Measurements from ENCODE around the gene MFNG.
A peak's percentile ranks its signal among the peaks of the same experiment; 100 is the strongest.
"Not testable (repeated sequence)": the region's sequence is repeated elsewhere in the genome, so short reads cannot be mapped to it uniquely, and the experiment has no call there.

MFNG gene

DNA sequence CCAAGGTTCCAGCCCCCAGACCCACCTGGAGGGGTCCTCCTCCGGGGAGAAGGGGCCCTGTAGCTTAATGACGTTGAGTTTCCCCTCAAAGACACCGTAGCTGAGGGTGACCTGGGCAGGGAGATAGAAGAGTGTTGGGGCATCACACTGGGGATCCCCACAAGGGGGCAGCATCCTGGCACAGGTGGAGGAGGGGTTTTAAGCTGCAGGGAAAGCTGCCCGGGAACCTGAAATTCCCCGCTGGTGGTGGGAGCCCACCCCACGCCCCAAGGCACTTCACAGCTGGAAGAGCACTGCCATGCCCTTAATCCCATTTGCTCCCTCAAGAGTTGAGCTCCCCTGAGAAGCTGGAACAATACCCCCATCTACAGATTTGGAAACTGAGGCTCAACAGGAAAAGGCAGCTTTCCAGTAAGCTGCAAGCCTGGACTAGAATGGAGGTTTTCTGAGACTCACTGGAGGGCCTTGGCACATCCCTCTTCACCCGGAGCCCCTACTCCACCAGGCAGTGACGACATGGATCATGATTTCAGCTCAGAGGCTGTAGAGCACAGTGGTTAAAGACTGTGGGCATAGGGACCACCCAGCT is 13.7 kb downstream of the MFNG start:
- DNase-seq = no peak

DNA sequence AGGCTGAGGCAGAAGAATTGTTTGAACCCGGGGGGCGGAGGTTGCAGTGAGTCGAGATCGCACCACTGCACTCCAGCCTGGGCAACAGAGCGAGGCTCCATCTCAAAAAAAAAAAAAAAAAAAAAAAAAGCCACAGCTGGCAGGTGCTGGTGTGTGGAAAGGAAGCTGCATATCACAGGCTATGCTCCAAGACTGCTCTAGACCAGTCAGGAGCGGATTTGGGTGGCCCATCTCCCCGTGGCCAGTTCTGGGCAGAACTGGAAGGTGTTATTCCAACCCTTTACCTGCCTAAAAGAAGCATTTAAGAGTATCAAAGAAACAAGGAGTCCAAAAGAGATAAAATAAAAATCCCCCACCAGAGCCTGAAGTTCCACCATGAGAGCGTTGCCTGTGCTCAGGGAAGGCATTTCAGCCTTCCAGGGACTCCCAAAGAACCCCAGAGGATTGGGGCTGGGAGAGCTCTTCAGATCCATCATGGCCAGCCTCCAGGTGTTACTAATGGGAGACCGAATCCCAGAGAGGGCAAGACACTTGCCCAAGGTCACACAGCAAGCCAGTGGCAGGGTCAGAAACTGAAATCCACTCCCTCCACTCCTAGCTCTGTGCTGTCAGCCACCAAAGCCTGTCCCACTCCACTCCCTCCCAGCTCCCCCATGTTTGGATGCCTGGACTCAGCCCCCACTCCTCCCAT is 14.3 kb downstream of the MFNG start:
- DNase-seq = no peak

GRCh38 chr22:37470087-37470445 is 16.1 kb downstream of the MFNG start:
- peak; percentile 68 for DNase-seq

- no peak for DNase-seq
Measured at GRCh38 chr22:37469416-37470086, 16.6 kb downstream of the MFNG start.

DNA sequence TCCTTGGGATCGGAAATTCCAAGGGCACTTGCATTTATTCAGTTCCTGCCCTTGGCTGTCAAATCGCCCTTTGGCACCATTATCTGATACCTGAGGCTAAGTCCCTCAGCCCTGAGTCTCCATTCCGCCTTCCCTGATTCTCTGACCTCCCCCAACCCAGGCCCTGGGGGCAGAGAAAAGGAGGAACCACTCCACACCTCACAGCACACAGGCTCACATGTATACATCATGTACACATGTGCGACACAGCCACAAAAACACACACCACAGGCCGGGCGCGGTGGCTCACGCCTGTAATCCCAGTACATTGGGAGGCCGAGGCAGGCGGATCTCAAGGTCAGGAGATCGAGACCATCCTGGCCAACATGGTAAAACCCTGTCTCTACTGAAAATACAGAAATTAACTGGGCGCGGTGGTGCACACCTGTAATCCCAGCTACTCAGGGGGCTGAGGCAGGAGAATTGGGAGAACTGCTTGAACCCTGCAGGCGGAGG is 17.9 kb downstream of the MFNG start:
- not testable (repeated sequence) for DNase-seq

DNA sequence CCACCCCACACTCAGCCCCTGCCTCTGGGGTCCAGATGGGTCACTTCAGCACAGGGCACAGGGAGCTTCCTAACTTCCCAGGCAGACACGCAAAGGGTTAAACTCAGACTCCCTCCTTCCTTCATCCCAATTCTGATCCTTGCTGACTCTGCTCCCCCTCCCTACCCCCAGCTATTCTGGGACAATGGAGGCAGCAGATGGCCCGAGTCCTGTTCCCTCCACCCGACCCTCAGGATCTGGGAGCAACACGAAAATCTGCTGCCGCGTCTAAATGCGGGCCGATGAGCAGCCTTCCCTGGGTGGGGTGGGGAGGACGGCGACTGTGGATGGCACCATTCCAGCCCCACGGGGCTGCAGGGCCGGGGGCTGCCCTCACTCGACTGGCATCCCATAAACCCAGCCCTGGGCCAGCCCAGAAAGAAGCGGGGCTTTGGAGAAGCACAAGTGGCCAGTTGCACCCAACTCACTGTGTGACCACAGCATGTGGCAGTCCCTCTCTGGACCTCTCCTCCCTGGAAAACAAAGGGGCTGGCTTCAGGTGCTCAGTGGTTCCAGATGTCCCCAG is 18.7 kb downstream of the MFNG start:
- no peak for DNase-seq

DNA sequence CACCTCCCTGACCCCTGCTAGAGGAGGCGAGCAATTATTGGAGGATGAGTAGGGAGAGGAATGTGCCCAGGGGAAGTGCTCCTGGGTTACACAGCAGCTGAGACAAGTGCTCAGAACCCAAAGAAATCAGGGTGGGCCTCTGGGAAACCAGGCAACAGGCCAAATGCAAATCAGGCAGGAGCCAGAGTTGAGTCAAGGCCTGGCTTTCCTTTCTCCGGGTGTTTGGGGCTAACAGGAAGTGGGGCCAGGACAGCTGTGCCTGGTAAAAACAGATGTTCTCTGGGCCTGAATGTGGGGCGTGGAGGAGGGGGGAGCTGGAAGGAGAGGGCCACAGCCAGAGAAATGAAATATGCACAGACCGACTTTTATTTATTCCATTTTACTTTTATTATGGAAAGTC is 22.0 kb downstream of the MFNG start:
- no peak for DNase-seq

DNA sequence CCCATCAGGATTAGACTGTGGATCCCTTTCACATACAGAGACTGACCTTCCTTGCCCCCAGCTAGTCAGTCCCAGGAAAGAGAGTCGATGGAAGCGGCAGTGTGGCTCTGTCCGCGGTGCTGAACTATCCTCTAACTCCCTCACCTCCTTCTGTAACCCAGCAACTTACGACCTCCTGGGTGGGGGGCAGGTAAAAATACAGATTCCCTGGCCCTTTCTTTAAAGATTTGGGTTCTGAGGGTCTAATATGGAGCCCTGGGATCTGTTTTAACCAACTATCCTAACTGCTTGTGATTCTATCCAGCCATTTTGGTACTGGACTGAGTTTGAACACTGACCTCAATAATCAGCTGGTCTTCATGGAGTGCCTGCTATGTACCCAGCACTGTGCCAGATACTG is 23.2 kb downstream of the MFNG start:
- DNase-seq = peak; percentile 33

DNA sequence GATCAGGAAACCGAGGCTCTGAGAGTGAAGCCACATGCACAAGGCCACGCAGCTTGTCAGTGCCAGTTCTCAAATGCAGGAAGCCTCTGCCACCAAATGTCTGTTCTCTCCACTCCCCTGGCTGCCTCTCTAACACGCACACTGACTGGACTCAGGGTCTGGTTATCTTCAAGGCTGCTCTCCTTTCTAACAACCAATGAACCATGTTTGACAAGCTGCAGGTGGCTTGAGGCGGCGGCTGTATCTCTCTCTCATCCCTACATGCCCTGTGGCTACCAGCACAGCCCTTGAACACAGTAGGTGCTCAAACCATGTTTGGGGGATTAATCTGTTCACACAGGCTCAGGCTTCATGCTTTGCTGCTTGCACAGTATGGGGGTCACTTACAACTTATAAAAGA is 23.7 kb downstream of the MFNG start:
- DNase-seq = no peak

DNA sequence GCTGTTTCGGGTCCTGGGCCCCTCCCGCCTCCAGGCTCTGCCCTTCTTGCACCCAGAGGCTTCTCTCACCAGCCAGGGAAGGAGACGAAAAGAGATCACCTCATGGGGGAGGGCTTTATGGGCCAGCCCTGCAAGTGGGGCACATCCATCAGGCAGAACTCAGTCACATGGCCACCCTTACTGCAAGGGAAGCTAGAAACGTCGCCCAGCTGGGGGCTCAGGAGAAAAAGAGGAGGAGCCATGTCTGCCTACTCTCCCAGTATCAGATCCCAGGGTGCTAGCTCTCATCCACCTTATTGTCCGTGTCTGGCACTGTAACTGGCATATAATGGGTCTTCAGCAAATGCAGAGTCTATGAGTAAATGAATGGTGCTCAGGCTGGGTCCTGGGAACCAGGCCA is 24.2 kb downstream of the MFNG start:
- DNase-seq = no peak

DNA sequence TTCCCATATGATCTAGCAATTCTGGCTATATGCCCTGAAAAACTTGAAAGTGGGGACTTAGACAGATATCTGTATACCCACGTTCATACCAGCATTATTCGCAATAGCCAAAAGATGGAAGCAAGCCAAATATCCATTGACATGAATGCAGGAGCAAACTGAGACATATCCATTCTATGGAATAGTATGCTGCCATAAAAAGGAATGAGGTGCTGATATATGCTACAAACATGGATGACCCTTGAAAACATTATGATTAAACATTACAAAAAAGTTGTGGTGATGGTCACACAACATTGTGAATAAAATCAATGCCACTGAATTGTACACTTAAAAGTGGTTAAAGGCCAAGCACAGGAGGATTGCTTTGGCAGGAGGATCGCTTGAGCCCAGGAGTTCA is 25.5 kb downstream of the MFNG start:
- no peak for DNase-seq

DNA sequence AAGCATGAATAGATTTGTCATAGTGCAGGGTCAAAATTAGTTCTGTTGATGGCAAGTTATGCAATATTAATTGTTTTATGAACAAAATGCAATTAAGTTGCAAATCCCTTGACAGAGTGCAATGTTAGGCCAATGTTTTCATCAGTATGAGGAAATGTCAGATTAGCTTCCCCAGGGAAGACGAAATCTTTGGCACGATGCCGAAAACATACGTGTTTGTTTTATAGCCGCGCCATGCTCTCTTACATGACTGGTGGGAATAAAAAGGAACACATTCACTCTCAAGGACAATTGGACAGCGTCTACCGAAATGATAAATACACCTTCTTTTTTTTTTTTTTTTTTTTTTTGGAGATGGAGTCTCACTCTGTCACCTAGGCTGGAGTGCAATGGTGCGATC is 27.0 kb downstream of the MFNG start:
- DNase-seq = no peak

DNA sequence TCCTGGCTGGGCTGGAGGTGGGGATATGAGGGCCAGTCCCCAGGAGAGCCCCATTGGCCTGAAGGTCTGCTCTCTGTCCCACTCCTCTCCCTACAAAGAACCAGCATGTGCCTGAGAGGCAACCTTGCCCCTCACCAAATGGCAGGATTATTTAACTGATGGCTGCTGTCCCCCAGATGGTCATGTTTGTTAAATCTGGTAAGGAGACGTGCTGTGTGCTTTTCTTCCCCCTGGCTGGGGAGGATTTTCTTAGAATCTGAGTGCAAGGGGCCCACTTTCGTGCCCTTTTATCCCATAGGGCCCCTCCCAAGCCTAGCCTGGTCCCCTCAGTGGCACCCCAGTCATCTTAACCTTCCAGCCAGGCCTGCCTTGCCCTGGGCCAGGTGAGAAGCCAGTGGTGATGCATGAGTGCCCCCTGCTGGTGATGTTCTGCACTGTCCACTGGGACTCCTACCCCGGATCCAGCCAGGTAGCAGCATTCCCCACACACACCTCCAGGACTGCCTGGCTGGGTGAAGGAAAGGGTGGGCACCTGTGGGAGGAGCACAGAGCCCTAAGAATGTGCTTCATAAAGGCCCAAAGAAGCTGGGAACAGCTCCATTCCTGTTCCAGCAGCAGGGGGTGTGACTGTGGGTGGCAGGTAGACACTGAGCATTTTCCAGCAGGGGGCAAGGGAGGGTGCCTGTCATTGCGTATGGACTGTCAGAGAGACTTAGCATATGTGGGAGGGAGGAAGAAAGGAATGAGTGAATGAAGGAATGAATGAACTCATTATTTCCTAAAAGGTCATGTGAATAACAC is 28.9 kb downstream of the MFNG start:
- peak; percentile 44 for DNase-seq

DNA sequence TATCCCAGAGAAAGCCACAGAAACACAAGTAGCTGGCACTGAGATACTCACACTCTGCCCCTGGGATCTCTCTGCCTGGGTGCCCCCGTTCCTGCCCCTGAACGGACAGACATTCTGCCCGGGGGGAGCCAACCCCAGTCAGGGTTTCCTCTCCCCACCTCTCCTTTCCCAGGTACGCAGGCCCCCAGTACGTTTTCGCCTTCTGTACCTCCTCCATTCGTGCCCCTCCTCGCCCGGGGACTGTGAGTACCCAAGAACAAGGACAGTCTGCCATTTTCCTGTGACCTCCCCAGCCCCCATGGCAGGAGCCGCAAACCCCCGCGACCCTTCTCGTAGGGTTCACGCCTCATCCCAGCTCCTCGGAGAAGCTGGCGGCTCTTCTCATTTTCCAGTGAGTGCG is 29.8 kb downstream of the MFNG start:
- no peak for DNase-seq

DNA sequence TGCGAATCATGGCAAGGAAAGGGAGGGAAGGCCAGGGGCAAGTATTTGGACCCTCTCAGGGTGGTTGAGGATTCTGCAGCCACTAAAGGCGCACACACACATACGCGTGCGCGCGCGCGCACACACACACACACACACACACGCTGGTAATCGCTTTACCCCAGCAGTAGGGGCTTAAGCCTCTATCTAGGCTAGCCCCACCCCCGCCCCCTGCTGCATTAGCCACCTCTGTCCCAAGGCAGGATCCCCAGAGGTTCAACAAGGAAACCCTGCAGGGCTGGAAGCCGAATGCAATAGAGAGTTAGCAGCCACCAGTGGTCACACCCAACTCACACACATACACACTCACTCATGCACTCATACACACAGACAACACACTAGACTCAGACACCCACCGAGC is 30.3 kb downstream of the MFNG start:
- DNase-seq = no peak

GRCh38 chr22:37454857-37455686 is 31.1 kb downstream of the MFNG start:
- peak; percentile 81 for DNase-seq

DNA sequence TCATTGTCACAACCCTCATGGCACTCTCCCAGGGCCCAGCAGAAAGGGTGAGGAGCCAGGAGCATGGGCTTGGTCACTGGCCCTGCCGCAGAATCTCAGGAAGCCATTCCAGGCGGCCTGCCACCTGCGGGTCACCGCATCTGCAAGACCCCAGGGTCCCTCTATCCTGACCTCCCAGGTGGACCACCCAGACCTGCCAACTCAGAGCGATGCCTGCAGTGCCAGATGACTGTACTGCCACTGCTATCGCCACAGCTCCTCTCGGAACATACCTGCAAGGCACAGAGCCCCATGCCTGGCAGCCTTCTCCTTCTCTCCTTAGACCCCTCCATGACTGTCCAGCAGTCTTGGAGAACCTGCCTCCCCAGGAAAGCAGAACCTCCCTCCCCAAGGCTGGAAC is 32.5 kb downstream of the MFNG start:
- no peak for DNase-seq

GRCh38 chr22:37451218-37451617 is 35.0 kb downstream of the MFNG start:
- DNase-seq = no peak

- DNase-seq = no peak
Measured at GRCh38 chr22:37449331-37450001, 36.7 kb downstream of the MFNG start.

DNA sequence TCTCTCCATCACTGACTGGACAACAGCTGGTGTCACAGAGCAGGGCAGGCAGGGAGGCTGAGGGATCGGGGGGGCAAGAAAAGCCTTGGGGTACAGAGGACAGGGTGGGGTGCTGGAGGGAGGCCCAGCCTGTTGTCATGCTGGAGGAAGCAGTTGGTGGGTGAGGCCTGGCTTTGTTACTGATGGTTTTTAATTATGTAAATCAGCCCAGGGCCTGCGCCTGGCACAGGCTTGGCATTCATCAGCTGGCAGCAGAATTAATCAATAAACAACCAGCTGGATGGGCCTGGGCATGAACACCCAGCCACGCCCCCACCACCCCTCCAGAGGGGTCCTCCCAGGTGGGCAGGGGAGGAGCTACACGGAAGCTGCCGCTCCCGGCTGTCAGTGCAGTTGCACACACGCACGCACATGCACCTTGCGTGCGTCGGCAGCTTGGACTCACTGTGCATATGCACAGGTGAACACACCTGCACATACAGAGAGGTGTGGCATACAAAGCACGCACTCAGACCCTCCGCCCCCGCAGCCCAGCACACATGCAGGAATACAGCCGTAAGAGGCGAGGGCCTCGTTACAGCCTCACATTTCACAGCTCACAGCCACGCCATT is 37.6 kb downstream of the MFNG start:
- no peak for DNase-seq

DNA sequence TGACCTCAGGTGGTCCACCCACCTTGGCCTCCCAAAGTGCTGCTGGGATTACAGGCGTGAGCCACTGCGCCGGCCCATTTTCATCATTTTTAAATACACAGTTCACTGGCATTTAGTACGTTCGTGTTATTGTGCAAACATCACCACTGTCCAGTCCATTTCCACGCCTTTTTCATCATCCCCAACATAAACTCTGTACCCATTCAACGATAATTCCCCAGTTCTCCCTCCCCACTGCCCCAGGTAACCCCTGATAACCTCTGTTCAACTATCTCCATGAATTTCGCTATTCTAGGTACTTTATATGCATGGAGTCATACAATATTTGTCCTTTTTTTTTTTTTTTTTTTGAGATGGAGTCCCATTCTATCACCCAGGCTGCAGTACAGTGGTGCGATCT is 40.7 kb downstream of the MFNG start:
- no peak for DNase-seq
